Muscle layer of colon (tissue), 2 donors: Measurements from ENCODE around the gene MINPP1.

ENCODE experiments used
- H3K27ac ChIP-seq: one replicate; pipeline ENCODE4 v1.7.0; 2013; ENCODE audit warnings: low read depth, mild to moderate bottlenecking, low read length, moderate library complexity
- H3K27me3 ChIP-seq, 2 donors: one replicate each; pipeline ENCODE4 v1.7.0; 2013; ENCODE audit warnings: low read length in 2 of 2, mild to moderate bottlenecking in 2 of 2; ENCODE audit not compliant: insufficient read depth in 2 of 2, control insufficient read depth in 1 of 2
- H3K36me3 ChIP-seq: one replicate; pipeline ENCODE4 v1.7.0; 2013; ENCODE audit warnings: mild to moderate bottlenecking, low read length; ENCODE audit not compliant: insufficient read depth
- H3K4me1 ChIP-seq: one replicate; pipeline ENCODE4 v1.7.0; 2013; ENCODE audit warnings: mild to moderate bottlenecking, low read length; ENCODE audit not compliant: insufficient read depth
- H3K4me3 ChIP-seq, 2 donors: one replicate each; pipeline ENCODE4 v1.7.0; 2013; ENCODE audit warnings: low read length in 2 of 2, low read depth in 1 of 2, mild to moderate bottlenecking in 1 of 2, moderate library complexity in 1 of 2
- H3K9ac ChIP-seq: one replicate; pipeline ENCODE4 v1.7.0; 2013; ENCODE audit warnings: low read length
- H3K9me3 ChIP-seq: one replicate; pipeline ENCODE4 v1.7.0; 2013; ENCODE audit warnings: mild to moderate bottlenecking, low read length
- donor health status: abdominal sarcoma.
- donor health status: Adenocarcinoma of cecum.

MINPP1 gene

GRCh38 chr10:87503401-87503800, 1.3 kb upstream of the MINPP1 start:
- no peak overlapping the region for H3K4me3 ChIP-seq
- no peaks in the 10 kb centered on the region for H3K36me3 ChIP-seq

GRCh38 chr10:87503886-87504285, 807 bp upstream of the MINPP1 start:
- H3K27me3 ChIP-seq = no peaks in the 10 kb centered on the region
- peaks cover 22% of the 10 kb centered on the region for H3K4me1 ChIP-seq
- H3K4me3 ChIP-seq = peak overlapping the region; percentile 77 to 87
- no peaks in the 10 kb centered on the region for H3K36me3 ChIP-seq
- H3K9ac ChIP-seq = peak overlapping the region; percentile 67
- H3K9me3 ChIP-seq = no peaks in the 10 kb centered on the region
- H3K27ac ChIP-seq = peak overlapping the region; percentile 77

More at GRCh38 chr10:87503401-87503800, 1.3 kb upstream of the MINPP1 start:
- Histone ChIP-seq H3K27ac (no peak overlapping the region), H3K4me1 (peaks cover 22% of the 10 kb centered on the region), H3K9me3 (no peaks in the 10 kb centered on the region), H3K9ac (no peak overlapping the region), H3K27me3 (no peaks in the 10 kb centered on the region)

DNA sequence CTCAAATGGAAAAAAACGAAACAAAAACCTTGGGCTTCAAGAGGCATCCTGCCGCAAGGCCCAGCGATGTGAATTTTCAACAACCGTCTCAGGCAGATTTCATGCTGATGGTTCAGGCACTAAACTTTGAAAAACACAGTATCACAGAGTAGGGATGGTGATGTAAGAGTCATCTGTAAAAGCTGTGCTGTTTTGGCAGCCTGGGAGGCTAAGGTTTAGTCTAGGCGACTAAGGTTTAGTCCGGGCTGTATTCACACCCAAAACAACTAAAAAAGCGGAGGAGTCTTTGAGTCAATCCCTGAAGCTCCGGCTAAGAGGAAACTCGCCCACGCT, 420 bp upstream of the MINPP1 start:
- no peaks in the 10 kb centered on the region for H3K27me3 ChIP-seq
- no peaks in the 10 kb centered on the region for H3K9me3 ChIP-seq
- peaks cover 22% of the 10 kb centered on the region for H3K4me1 ChIP-seq
- peak overlapping the region; percentile 77 for H3K27ac ChIP-seq
- H3K36me3 ChIP-seq = no peaks in the 10 kb centered on the region
- H3K4me3 ChIP-seq = peak overlapping the region; percentile 77 to 87
- H3K9ac ChIP-seq = peak overlapping the region; percentile 67

DNA sequence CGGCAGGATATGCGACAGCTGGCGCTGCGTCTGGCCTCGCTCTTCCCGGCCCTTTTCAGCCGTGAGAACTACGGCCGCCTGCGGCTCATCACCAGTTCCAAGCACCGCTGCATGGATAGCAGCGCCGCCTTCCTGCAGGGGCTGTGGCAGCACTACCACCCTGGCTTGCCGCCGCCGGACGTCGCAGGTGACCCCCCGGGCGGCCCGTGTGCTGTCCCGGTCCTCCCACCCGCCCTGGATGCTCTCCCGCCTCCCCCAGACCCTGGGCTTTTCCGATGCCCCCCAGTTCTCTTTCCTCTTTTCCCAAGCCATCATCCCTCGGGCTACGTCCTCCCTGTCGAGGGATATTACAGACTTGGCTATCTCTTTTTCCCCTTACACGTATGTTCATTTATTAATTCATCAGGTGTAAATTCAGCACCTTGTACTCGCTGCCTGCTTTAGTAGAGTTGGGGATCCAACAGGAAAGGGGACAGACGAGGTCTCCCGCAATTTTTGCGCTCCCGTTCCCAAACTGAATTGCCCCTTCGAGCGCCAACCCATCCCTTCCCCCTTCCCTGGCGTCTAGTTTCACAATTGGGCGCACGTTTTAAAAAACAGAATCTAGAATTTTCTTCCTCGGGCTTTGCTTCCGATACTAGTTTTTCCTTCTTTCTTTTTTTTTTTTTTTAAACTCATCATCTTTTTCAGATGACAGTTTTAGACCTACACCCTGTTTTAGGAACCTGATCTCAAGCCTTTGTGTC, 846 bp downstream of the MINPP1 start:
- no peaks in the 10 kb centered on the region for H3K9me3 ChIP-seq
- no peaks in the 10 kb centered on the region for H3K27me3 ChIP-seq
- no peaks in the 10 kb centered on the region for H3K36me3 ChIP-seq
- H3K9ac ChIP-seq = peak overlapping the region; percentile 67
- peak overlapping the region; percentile 77 to 87 for H3K4me3 ChIP-seq
- peak overlapping the region; percentile 77 for H3K27ac ChIP-seq
- peaks cover 22% of the 10 kb centered on the region for H3K4me1 ChIP-seq

DNA sequence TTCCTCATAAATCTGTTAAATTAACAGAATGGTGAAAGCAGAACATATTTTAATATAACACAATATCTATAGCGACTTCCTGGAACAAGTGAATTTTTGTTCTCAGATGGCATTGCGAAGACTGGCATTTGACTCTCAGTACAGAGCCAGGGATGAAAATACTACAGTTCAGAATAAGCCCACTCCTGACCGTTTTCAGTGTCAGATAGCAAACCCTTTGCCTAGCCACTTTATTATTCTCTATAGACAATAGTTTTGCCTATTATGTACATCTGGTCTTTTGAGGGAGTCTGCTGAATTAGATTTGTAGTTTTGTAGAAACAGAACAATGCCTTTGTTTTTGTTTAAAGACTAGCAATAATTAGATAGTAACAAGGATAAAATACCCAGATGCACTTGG, 2.3 kb downstream of the MINPP1 start:
- Histone ChIP-seq H3K4me1 (peaks cover 22% of the 10 kb centered on the region), H3K9ac (no peak overlapping the region), H3K27ac (no peak overlapping the region), H3K9me3 (no peaks in the 10 kb centered on the region), H3K27me3 (no peaks in the 10 kb centered on the region), H3K36me3 (peaks cover 7% of the 10 kb centered on the region), H3K4me3 (no peak overlapping the region)

- no peaks in the 10 kb centered on the region for H3K9me3 ChIP-seq
- peaks cover 22% of the 10 kb centered on the region for H3K4me1 ChIP-seq
- peaks cover 11% of the 10 kb centered on the region for H3K36me3 ChIP-seq
- H3K27ac ChIP-seq = no peak overlapping the region
- no peak overlapping the region for H3K4me3 ChIP-seq
- H3K27me3 ChIP-seq = no peaks in the 10 kb centered on the region
- no peak overlapping the region for H3K9ac ChIP-seq
Observed at GRCh38 chr10:87507879-87508483, 3.3 kb downstream of the MINPP1 start.

GRCh38 chr10:87508837-87509236, 4.1 kb downstream of the MINPP1 start:
- Histone ChIP-seq H3K36me3 (peaks cover 20% of the 10 kb centered on the region), H3K4me3 (no peak overlapping the region), H3K9me3 (no peaks in the 10 kb centered on the region), H3K4me1 (peaks cover 16% of the 10 kb centered on the region), H3K9ac (no peak overlapping the region), H3K27me3 (no peaks in the 10 kb centered on the region), H3K27ac (no peak overlapping the region)

- Histone ChIP-seq H3K27ac (no peak overlapping the region), H3K4me1 (peaks cover 11% of the 10 kb centered on the region), H3K9me3 (no peaks in the 10 kb centered on the region), H3K4me3 (no peak overlapping the region), H3K36me3 (peaks cover 23% of the 10 kb centered on the region), H3K9ac (no peak overlapping the region), H3K27me3 (no peaks in the 10 kb centered on the region)
Observed at GRCh38 chr10:87510025-87510424, 5.3 kb downstream of the MINPP1 start.

GRCh38 chr10:87511526-87511925, 6.8 kb downstream of the MINPP1 start:
- Histone ChIP-seq H3K27ac (no peak overlapping the region), H3K4me1 (peaks cover 1% of the 10 kb centered on the region), H3K36me3 (peaks cover 23% of the 10 kb centered on the region), H3K9ac (no peak overlapping the region), H3K9me3 (no peaks in the 10 kb centered on the region), H3K4me3 (no peak overlapping the region), H3K27me3 (no peaks in the 10 kb centered on the region)

DNA sequence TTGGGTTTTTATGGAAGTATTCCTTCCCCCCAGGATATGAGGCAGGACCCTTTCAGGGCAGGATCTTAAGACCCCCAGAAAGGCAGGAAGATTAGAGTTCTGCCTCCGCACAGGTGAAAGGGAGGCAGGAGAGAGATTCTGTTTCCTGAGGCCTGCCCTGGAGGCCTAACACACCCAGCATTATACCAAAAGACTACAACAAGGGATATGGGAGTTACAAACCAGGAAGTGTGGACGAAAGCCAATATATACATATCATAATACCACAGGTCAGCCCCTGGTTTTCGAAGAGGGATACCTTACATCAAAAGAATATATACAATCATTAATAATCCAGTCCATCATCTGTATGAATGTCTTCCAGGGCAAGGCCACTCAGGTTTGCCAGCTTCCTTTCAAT, 14.2 kb downstream of the MINPP1 start:
- Histone ChIP-seq H3K4me3 (no peak overlapping the region), H3K4me1 (peaks cover 3% of the 10 kb centered on the region), H3K9me3 (no peaks in the 10 kb centered on the region), H3K27me3 (no peaks in the 10 kb centered on the region), H3K36me3 (peaks cover 10% of the 10 kb centered on the region), H3K9ac (no peak overlapping the region), H3K27ac (no peak overlapping the region)

GRCh38 chr10:87519582-87519981, 14.9 kb downstream of the MINPP1 start:
- no peaks in the 10 kb centered on the region for H3K9me3 ChIP-seq
- H3K27me3 ChIP-seq = no peaks in the 10 kb centered on the region
- H3K4me1 ChIP-seq = peaks cover 4% of the 10 kb centered on the region
- no peak overlapping the region for H3K9ac ChIP-seq
- H3K36me3 ChIP-seq = peaks cover 8% of the 10 kb centered on the region
- H3K27ac ChIP-seq = no peak overlapping the region
- no peak overlapping the region for H3K4me3 ChIP-seq

- no peak overlapping the region for H3K27ac ChIP-seq
- peaks cover 3% of the 10 kb centered on the region for H3K36me3 ChIP-seq
- H3K27me3 ChIP-seq = no peaks in the 10 kb centered on the region
- no peaks in the 10 kb centered on the region for H3K9me3 ChIP-seq
- peaks cover 4% of the 10 kb centered on the region for H3K4me1 ChIP-seq
- no peak overlapping the region for H3K9ac ChIP-seq
- no peak overlapping the region for H3K4me3 ChIP-seq
Observed at GRCh38 chr10:87523731-87524130, 19.0 kb downstream of the MINPP1 start.
